OCI-LY7 (cell line): ENCODE results near the gene TBPL1.

Experiments
- EZH2phosphoT487 ChIP-seq: fragments of 200-600 bp; sonication (generic); IDR thresholded peaks from 2 replicates; pipeline ENCODE4 v1.6.1; 2018; ENCODE audit warnings: low read depth, borderline replicate concordance, mild to moderate bottlenecking, mixed run types, antibody characterized with exemption, low read length, moderate library complexity, mixed read lengths
- TF ChIP-seq, protein P1 (sequence below): fragments of 200-600 bp; sonication (generic); conservative IDR thresholded peaks from 2 replicates; pipeline ENCODE4 v1.5.1; 2014; ENCODE audit warnings: mild to moderate bottlenecking, antibody characterized with exemption, low read length, moderate library complexity, mixed read lengths

DNA sequence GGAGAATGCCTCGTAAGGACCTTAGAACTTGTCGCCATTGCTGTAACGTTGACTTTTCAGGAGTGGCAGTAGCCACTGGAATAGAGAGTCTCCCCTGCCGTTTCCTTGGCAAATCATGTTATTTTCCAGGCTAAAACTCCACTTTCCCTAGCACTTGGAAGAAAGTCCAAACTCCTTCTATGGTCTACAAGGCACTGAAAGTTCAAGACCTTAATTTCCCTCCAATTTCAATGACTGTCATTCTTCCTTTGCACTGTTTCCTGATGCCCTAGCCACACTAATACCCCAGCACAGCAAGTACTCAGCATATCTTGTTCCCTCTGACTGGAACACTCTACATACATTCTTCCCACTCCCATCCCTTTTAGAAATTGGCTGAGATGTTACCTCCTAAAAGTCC is 1.8 kb upstream of the TBPL1 start:
- no peak for TF ChIP-seq EZH2phosphoT487
- TF ChIP-seq, protein P1, sequence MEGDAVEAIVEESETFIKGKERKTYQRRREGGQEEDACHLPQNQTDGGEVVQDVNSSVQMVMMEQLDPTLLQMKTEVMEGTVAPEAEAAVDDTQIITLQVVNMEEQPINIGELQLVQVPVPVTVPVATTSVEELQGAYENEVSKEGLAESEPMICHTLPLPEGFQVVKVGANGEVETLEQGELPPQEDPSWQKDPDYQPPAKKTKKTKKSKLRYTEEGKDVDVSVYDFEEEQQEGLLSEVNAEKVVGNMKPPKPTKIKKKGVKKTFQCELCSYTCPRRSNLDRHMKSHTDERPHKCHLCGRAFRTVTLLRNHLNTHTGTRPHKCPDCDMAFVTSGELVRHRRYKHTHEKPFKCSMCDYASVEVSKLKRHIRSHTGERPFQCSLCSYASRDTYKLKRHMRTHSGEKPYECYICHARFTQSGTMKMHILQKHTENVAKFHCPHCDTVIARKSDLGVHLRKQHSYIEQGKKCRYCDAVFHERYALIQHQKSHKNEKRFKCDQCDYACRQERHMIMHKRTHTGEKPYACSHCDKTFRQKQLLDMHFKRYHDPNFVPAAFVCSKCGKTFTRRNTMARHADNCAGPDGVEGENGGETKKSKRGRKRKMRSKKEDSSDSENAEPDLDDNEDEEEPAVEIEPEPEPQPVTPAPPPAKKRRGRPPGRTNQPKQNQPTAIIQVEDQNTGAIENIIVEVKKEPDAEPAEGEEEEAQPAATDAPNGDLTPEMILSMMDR: no peak
